SU-DHL-6 (cell line): Measurements from ENCODE around the gene TET3.

Experiments
- EZH2phosphoT487 ChIP-seq: fragments of 200-600 bp; sonication (generic), shearing (Covaris generic); conservative IDR thresholded peaks from 2 replicates; pipeline ENCODE4 v1.6.1; 2018; ENCODE audit warnings: mild to moderate bottlenecking, antibody characterized with exemption, low read length, moderate library complexity, mixed read lengths
- TF ChIP-seq, protein P1 (sequence below): fragments of 200-600 bp; sonication (generic); IDR thresholded peaks from one replicate; pipeline ENCODE4 v1.5.1; 2017; ENCODE audit warnings: antibody characterized with exemption, mild to moderate bottlenecking, low read length, moderate library complexity; ENCODE audit not compliant: insufficient read depth, poor library complexity, severe bottlenecking

DNA sequence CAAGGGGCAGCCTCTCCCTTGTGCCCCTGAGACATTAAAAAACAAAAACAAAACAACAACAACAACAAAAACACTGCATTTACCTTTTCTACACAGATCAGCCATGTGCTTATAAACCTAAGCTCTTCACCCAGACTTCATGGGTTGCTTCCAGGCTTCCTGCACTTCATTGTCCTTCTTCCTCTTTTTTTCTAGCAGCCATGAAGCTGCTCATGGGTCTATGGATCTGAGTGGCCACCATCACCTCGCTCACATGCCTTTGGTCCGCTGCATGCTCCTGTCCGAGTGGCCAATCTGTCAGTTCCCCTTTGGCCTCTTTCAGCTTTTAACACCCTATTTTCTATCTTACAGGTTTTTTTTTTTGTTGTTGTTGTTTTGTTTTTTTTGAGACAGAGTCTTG lies 9.0 kb upstream of the TET3 start:
- TF ChIP-seq, protein P1, sequence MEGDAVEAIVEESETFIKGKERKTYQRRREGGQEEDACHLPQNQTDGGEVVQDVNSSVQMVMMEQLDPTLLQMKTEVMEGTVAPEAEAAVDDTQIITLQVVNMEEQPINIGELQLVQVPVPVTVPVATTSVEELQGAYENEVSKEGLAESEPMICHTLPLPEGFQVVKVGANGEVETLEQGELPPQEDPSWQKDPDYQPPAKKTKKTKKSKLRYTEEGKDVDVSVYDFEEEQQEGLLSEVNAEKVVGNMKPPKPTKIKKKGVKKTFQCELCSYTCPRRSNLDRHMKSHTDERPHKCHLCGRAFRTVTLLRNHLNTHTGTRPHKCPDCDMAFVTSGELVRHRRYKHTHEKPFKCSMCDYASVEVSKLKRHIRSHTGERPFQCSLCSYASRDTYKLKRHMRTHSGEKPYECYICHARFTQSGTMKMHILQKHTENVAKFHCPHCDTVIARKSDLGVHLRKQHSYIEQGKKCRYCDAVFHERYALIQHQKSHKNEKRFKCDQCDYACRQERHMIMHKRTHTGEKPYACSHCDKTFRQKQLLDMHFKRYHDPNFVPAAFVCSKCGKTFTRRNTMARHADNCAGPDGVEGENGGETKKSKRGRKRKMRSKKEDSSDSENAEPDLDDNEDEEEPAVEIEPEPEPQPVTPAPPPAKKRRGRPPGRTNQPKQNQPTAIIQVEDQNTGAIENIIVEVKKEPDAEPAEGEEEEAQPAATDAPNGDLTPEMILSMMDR: no peak
- TF ChIP-seq EZH2phosphoT487: no peak
